Measurements from ENCODE around the gene PSMD14. TPM values are rescaled to one million over a fixed set of nuclear protein-coding genes. Genes with fewer than 3 reads are reported as not detected.
A peak's percentile ranks its signal among the peaks of the same experiment; 100 is the strongest.
"Not testable (repeated sequence)": the region's sequence is repeated elsewhere in the genome, so short reads cannot be mapped to it uniquely, and the experiment has no call there.

PSMD14 gene
- total and polyA plus RNA-seq, 8 donors: 5.4 to 19.7 (median 15.0) TPM

DNA sequence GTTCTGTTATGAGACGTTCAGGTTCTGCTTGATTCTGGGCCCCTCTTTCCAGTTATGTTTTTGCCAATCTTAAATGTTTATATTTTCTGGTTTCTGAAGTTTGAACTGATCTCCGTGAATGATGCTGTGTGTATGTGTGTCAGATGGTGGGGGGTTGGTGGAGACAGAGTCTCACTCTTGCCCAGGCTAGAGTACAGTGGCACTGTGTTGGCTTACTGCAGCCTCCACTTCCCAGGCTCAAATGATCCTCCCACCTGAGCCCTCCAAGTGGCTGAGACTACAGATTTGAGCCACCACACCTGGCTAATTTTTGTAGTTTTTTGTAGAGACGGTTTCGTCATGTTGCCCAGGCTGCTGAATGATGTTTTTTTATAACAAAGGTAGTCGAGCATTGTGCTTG is 45.9 kb downstream of the PSMD14 start:
- H3K27me3 ChIP-seq: no peaks in the 10 kb centered on the region
- no peaks in the 10 kb centered on the region for H3K36me3 ChIP-seq
- FAIRE-seq (no peak), ATAC-seq (no peak), DNase-seq (no peak)
- TF ChIP-seq, protein P1, sequence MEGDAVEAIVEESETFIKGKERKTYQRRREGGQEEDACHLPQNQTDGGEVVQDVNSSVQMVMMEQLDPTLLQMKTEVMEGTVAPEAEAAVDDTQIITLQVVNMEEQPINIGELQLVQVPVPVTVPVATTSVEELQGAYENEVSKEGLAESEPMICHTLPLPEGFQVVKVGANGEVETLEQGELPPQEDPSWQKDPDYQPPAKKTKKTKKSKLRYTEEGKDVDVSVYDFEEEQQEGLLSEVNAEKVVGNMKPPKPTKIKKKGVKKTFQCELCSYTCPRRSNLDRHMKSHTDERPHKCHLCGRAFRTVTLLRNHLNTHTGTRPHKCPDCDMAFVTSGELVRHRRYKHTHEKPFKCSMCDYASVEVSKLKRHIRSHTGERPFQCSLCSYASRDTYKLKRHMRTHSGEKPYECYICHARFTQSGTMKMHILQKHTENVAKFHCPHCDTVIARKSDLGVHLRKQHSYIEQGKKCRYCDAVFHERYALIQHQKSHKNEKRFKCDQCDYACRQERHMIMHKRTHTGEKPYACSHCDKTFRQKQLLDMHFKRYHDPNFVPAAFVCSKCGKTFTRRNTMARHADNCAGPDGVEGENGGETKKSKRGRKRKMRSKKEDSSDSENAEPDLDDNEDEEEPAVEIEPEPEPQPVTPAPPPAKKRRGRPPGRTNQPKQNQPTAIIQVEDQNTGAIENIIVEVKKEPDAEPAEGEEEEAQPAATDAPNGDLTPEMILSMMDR (IDR thresholded peaks at IDR 0.05): no peak
- peaks cover 0 to 6% (median 6%) of the 10 kb centered on the region in 3 donors for H3K4me1 ChIP-seq
- no peaks in the 10 kb centered on the region for H3K9me3 ChIP-seq
- no peak overlapping the region for H3K27ac ChIP-seq
- no peak overlapping the region for H3K4me3 ChIP-seq
- intact Hi-C loops (cut with DNase I): no loop called here
- WGBS, 2 donors: 89 to 93% methylated on average over 5 of the region's 5 CpGs

DNA sequence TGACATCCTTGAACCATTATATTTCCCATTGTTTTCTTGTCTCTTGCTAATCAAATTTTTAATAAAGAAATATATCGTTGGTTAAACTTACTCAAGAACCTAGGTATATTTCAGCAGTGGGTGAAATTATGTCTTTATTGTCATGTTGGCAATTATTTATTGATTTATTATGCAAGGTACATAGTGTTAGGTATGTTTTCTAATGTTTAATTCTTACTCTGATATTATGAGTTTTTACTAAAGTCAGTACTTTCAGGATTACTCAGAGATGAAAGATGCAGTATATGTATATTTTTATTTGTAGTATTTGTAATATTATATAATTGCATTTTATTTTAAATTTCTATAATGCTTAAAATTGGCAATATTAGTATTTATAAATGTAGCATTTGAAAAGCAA is 46.9 kb downstream of the PSMD14 start:
- ATAC-seq: no peak
- no peak overlapping the region for H3K4me3 ChIP-seq
- H3K36me3 ChIP-seq: no peaks in the 10 kb centered on the region
- no peaks in the 10 kb centered on the region for H3K9me3 ChIP-seq
- DNase-seq: no peak
- H3K4me1 ChIP-seq: peaks cover 0 to 6% (median 6%) of the 10 kb centered on the region in 3 donors
- no peaks in the 10 kb centered on the region for H3K27me3 ChIP-seq
- no peak overlapping the region for H3K27ac ChIP-seq
- intact Hi-C loops (cut with DNase I): no loop called here
- 88 to 94% methylated on average over 1 of the region's 1 CpG for WGBS, 2 donors
- peak; percentile 75 for FAIRE-seq
- TF ChIP-seq, protein P1 (IDR thresholded peaks at IDR 0.05): no peak

DNA sequence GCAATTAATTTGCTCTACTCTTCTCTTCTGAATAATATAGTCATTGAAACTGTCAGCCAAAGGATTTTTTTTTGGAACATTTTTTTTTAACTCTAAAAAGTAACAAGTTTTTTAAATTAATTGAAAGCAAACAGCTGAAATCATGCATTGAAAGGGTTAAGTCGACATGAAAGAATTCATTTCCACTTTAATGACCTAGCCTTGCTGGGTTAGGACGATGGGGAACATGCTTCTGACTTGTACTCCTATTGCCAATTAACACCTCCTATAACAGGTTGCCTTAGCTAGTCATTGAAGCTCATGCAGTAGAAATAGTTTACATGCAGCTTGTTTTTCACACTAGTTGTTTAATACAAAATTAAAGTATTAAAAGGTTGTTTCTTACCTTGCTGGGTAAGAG is 47.8 kb downstream of the PSMD14 start:
- H3K9me3 ChIP-seq: no peaks in the 10 kb centered on the region
- H3K4me3 ChIP-seq: no peak overlapping the region
- WGBS, 2 donors: 8 to 18% methylated on average over 2 of the region's 2 CpGs
- intact Hi-C loops (cut with DNase I): no loop called here
- peaks cover 0 to 6% (median 6%) of the 10 kb centered on the region in 3 donors for H3K4me1 ChIP-seq
- no peaks in the 10 kb centered on the region for H3K27me3 ChIP-seq
- no peak for ATAC-seq
- no peak overlapping the region for H3K27ac ChIP-seq
- DNase-seq: no peak
- no peaks in the 10 kb centered on the region for H3K36me3 ChIP-seq
- FAIRE-seq: no peak
- TF ChIP-seq, protein P1 (IDR thresholded peaks at IDR 0.05): no peak

DNA sequence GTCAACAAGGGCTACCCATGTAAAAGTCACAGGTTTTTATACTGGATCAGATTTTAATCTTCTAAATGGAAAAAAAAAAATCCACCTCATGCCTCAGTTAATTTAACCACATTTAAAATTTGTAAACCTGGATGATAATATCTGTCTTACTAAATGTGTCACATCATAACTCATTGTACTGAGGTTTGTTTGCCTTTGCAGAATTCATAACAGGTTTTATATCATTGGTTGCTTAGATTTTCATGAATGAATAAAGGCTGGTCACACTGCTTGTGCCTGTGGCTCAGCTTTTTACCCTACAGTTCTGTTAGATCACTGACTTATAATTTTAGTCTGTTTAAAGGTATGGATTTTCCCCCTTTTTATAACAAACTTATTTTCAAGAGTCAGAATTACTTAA is 48.9 kb downstream of the PSMD14 start:
- TF ChIP-seq, protein P1 (IDR thresholded peaks at IDR 0.05): no peak
- intact Hi-C loops (cut with DNase I): no loop called here
- peak in 3 of 4 donors; percentile 17 to 66 (median 56) for ATAC-seq
- Histone ChIP-seq H3K27ac (no peak overlapping the region), H3K9me3 (no peaks in the 10 kb centered on the region), H3K27me3 (no peaks in the 10 kb centered on the region), H3K4me3 (no peak overlapping the region), H3K4me1 (peaks cover 0 to 6% (median 6%) of the 10 kb centered on the region in 3 donors), H3K36me3 (no peaks in the 10 kb centered on the region)
- DNase-seq: no peak
- FAIRE-seq: no peak

DNA sequence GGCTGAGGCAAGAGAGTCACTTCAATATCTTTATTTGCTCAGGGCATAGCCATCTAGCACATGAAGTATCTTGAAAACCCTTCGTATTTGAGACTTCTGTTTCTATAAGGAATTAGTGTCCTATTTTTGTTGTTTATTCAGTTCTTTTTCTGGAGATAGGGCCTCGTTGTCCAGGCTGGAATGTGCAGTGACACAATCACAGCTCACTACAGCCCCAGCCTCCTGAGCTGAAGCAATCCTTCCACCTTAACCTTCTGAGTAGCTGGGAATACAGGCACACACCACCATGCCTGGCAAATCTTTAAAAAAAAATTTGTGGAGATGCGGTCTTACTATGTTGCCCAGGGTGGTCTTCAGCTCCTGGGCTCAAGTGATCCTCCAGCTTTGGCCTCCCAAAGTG is 50.6 kb downstream of the PSMD14 start:
- H3K36me3 ChIP-seq: no peaks in the 10 kb centered on the region
- H3K9me3 ChIP-seq: no peaks in the 10 kb centered on the region
- FAIRE-seq (no peak), ATAC-seq (no peak), DNase-seq (no peak)
- 80 to 84% methylated on average over 3 of the region's 3 CpGs for WGBS, 2 donors
- intact Hi-C loops (cut with DNase I): no loop called here
- TF ChIP-seq, protein P1 (IDR thresholded peaks at IDR 0.05): no peak
- no peak overlapping the region for H3K27ac ChIP-seq
- H3K27me3 ChIP-seq: no peaks in the 10 kb centered on the region
- peaks cover 0 to 6% (median 6%) of the 10 kb centered on the region in 3 donors for H3K4me1 ChIP-seq
- H3K4me3 ChIP-seq: no peak overlapping the region

DNA sequence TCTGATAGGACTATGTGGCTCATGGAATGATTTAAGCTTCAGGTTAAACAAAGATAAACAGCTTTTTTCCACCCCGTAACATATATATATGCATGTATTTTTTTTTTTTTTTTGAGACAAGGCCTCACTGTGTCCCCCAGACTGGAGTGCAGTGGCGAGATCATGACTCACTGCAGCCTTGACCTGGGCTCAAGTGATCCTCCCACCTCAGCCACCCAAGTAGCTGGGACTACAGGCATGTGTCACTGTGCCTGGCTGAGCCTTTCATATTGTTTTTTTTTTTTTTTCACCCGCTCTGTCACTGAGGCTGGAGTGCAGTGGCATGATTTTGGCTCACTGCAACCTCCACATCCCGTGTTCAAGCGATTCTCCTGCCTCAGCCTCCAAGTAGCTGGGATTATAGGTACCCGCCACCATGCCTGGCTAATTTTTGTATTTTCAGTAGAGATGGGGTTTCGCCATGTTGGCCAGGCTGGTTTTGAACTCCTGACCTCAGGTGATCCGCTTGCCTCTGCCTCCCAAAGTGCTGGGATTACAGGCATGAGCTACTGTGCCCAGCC is 52.0 kb downstream of the PSMD14 start:
- H3K36me3 ChIP-seq; H3K4me3 ChIP-seq; H3K27me3 ChIP-seq; intact Hi-C loops (cut with DNase I); H3K9me3 ChIP-seq; ATAC-seq; H3K27ac ChIP-seq; H3K4me1 ChIP-seq; FAIRE-seq; DNase-seq: not testable (repeated sequence)
- 96 to 97% methylated on average over 8 of the region's 8 CpGs for WGBS, 2 donors
